GM19035 (cell line): ENCODE data around the gene KCP.
"Not testable (repeated sequence)": the region's sequence is repeated elsewhere in the genome, so short reads cannot be mapped to it uniquely, and the experiment has no call there.

ENCODE experiments used
- ATAC-seq: cut with Tn5 transposase; IDR thresholded peaks from one replicate; pipeline ENCODE4 v1.9.1; 2021; ENCODE audit not compliant: unreplicated experiment

The KCP gene

DNA sequence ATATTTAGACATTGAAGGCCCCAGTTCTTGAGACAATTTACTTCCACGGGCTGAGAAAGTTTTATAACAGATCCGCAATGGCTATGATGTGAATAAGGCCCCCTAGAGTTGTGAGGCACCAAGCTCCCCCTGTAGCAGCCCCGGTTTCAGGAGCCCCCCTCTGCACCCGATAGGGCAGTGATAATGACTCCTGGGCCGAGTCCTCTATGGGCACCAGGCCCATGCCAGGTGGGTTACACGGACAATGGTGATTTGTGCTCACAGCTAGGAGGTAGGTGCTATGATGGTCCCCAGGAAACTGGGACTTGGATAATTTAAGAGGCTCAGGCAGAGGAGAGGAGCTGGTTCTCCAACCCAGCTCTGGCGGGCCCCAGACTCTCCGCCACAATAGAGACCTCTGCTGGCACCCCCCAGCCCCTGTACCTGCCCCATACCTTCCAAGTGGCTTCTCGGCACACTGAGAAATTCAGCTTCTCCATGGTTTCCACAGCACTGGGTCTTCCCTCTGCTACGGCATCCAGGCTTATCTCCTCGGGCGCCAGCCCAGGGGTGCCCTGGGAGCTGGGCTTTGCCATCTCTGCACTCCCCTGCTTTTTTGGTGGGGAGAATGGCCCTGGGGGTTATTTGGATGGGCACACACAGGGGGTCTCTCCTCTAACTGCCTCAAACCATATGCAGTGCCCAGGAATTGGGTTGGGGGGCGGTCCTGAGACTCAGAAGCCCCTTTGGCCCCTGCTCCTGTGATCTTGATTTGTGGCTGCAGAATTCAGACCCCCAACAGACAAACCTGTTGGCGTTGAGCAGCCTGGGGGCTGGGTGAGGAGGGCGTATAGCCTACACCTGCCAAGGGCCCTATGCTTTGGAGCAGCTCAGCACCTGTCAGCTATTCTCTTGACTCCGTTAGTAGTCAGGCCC, 12.2 kb upstream of the KCP start:
- no peak for ATAC-seq

DNA sequence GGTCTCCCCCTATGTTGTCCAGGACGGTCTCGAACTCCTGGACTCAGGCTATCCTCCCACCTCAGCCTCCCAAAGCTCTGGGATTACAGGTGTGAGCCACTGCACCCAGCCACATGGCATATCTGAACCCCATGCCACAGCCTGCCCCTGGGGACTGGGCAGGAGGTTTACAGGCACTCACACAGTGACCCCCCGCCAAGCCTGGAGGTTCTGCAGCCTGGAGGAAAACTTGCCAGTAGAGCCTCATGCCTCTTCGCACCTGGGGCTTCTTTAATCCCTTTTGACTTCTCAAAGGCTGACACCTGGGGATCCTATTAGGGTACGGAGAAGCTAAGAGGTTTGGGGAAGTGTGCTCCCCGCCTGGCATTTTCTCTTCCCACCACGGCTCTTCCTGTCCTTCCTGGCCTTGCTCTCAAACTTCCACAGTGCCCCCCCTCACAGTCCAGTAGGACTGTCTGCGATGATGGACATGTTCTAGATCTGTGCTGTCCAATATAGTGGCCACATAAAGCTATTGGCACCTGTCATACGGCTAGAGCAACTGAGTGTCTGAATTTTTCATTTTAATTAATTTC, 11.4 kb upstream of the KCP start:
- ATAC-seq, result no peak

DNA sequence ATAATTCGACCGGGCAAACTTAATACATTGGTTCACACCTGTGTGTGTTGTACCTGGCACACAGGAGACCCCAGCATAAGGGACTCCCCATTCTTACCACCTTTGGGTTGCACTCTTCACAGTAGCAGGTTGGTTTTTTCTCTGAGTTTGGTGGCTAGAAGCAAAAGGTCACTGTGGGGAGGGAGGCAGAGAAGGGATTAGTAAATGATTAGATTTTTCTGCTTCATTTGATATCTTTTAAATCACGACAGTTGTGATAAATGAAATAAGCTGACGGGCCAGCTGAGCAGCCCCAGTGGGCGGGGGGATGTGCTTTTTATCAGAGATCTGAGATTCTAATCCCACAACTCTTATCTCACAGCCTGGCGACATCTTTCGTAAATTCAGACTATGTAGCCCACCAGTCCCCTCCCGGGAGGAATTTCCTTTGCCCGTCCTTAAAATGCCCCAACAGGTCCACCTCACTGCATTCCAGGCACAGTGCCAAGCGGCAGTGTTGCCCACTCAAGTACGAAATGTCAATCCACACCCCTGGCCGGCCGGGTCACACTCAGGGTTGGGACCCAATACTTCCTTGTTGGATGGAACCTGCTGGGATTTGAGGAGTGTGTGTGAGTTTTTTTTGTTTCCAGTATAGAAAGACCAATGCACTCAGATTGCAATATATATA, 10.5 kb upstream of the KCP start:
- no peak for ATAC-seq

DNA sequence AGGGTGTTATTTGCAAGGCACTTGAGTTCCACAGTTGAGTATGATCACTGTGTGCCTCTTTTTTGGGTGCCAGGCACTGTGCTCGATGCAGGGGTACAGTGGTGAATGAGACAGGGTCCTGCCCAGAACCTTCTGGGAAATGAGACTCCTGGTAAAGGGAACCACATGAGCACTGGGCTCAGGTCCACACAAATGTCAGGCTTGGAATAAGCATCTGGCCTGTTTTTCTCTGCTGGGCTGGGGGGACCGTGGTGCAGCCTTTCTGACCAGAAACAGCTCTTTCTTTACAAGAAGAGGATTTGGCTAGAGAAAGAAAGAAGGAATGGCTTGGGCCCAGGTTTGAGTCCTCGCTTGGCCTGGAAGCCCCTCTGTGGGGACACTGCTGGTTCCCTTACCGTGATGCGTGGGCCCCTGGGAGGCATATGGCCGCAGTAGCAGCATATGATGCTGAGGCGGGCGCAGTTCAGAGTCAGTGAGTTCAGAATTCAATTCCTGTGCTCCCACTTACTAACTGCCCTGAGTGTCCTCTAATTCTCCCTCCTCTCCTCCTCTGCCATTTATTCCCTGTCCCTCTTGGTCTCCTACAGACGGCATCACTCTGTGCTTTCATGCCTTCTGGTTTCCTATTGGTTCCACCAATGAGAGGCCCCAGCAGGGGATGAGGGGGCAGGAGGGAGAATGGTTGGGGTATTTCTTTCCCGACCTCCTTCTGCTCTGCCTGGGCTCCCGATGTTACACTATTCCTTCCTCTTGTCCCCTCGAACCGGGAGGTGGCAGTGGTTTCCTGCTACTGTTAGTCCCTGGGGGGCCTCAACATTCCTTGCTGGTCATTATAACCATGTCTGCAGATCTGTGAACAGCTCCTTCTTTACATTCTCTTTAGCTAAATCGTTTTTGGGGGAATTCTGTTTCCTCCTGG, 9.6 kb upstream of the KCP start:
- ATAC-seq, result no peak

DNA sequence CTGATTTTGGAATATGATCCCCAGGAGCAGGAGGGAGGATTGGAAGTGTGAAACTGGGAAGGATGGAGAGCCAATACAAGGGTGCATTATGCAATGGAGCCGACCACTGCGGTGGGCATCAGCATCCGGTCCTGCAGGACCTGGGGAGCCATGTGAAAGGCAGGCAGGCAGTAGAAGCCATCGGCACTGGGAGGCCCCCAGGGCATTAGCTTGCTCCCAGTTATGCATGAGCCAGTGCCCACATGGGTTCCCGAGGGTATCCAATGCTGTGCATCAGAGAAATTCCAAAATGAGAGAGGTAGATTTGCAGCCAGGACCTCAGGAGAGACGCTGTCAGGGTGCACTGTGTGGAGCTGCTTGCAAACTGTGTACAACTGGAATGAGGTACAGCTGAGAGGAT, 8.7 kb upstream of the KCP start:
- ATAC-seq, result no peak

DNA sequence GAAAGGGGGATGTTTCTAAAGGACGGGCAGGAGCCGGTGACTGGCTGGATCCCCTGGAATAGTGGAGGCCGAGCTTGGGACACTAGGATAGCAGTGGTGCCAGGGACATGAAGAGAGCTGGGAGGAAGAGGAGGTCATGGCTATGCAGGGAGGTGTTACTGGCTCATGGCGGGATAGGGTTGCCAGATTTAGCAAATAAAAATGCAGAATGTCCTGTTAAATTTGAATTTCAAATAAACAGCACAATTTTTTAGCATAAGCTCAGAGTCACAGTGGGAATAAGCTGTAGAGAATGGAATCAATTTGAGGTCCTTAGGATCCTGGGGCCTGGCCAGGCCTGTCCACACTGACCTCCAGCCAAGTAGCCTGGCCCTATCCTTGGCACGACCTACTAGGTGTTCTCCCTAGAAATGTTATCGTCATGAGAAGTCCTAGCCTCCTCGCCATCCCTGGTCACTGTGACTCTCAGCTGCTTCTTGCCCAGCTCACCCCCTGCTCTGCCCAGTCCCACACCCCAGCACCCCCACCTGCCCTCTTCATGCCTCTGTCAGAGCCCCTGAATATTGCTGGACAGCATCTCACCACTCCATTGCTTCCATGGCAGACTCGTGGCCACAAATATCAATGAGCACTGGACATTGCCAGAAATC, 7.6 kb upstream of the KCP start:
- no peak for ATAC-seq

DNA sequence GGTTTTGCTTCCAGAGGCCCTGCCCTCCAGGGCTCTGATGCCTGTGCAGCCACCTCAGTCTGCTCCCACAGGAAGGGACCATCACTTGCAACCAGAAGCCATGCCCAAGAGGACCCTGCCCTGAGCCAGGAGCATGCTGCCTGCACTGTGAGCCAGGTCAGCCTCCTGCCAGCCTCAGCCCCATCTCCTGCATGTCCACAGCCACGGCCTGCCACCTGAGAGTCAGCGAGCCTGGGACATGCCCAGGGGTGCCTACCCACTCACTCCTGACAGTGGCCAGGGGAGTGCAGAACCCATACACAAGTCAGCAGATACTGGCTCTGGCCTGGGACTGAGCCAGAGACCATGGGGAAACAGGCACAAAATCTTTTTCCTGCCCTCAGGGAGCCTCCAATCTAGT, 6.6 kb upstream of the KCP start:
- no peak for ATAC-seq

DNA sequence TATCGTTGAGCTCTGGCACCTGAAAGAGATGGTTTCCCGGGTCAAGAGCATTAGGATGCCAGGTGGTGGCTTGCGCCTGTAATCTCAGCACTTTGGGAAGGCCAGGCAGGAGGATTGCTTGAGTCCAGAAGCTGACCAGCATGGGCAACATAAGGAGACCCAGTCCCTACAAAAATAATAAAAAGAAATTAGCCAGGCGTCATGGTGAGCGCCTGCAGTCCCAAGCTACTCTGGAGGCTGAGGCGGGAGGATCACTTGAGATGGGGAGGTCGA, 6.1 kb upstream of the KCP start:
- no peak for ATAC-seq

DNA sequence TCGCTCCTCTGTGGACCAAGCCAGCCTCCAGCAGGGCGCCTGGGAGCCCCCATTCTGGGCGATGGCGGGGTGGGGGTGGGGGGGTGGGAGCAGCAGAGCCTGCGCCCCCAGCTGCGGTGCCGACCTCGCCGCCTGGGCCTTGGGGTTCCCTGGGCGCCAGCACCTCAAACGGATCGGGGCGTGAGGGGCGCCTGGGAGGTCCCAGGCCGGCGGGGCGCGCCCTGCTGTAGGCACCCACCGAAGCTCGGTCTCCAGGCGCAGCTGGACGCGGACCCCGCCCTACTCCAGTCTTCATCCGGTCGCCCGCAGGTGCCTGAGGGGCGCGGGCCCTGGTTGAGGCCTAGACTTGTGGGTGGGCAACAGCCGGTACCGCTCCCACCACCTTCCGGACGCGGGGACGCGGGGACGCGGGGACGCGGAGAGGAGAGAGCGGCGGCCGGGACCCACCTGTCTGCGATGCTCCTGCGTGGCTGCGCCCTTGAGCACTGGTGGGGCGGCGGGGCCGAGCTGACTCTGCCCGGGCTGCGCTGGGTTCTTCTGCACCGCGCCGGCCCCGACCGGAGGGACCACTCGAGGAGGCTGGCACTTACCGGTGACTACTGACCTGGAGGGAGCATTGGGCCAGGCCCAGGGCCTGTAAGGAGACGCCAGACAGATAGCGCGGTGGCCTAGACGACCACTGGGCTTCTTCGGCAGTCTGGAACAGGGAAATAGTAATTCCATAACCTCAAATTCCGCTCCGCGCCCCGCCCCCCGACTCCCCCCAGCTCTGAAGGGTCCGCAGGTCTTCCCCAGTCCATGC, 5.5 kb upstream of the KCP start:
- no peak for ATAC-seq

DNA sequence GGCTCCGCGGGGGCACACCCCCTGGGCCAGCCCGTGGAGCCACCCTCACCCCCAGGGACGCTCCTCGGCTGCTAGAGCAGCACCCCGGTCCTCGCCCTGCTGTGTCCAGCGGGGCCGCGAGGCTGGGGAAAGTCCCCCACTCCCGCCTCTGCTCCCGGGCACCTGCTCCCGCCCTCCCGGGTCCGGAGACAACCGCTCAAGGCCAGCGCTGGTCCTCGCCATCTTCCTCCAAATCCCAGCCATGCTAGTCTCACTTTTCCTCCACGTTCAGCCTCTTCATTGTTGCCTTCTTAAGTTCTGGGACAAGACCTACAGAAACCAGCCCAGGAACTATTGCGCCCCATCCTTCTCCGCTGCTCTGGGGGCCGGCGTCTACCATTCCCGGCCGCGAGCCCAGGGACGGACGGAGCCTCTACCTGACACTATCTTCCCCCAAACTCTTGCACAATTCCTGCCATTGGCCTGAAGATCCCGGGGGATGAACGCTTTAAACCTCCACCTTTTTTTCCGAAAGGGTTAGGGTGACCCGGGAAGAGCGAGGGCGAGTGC, 4.8 kb upstream of the KCP start:
- ATAC-seq, result no peak

DNA sequence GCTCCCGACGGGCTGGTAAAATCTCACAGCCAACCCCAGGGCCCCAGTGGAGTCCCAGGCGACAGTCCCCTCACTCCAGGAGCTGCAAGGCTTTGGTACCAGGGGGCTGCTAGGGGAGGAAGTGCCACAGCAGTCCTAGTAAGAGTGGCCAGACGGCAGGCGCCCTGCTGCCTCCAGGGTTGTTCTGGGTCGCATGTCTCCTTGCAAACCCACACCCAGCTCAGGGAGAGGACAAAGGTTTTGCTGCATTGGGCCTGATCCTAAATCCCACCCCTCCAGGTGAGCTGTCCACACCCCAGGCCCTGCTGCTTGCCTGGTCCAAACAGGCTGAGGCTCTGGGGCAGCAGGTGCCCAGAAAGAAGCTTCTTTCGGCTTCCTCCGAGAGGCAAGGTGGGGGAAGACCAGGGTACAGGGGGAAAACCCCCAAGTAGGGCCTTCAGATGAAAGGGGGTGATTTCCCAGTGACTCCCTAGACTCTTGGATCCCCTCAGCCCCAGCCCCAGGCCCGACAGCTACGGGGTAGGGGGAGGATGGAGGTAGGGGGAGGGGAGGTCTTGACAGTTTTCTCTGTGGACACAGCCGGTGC, 4.2 kb upstream of the KCP start:
- ATAC-seq, result no peak

DNA sequence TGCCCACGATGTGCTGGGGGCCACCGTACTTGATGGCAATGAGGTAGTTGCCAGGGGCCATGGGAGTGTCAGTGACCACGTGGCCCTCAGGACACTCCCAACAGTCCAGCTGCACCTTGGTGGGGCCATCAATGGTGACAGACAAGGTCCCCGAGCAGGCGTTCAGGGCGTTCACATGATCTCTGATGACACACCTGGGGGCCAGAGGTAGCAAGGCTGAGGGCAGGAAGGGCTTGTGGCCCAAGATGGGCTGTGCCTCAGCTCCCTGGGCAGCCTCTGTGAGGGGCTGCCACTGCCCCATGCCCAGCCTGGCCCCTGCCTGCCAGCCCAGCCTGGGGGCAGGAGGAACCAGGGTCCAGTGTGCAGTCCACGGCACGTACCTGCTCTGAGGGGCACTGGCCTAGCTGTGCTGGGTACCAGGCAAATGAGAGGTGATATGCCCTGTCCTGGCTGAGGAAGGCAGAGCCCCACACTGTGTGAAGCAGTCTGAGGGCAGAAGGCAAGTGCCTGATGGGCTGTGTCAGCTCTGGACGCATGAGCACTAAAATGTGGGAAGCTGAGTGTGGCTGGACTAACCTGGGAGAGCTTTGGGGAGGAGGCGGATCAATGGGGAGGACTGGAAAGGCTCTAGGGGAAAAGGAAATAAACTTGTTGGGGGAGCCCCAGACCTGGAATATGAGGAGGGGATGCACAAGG, 3.5 kb upstream of the KCP start:
- ATAC-seq, result no peak

DNA sequence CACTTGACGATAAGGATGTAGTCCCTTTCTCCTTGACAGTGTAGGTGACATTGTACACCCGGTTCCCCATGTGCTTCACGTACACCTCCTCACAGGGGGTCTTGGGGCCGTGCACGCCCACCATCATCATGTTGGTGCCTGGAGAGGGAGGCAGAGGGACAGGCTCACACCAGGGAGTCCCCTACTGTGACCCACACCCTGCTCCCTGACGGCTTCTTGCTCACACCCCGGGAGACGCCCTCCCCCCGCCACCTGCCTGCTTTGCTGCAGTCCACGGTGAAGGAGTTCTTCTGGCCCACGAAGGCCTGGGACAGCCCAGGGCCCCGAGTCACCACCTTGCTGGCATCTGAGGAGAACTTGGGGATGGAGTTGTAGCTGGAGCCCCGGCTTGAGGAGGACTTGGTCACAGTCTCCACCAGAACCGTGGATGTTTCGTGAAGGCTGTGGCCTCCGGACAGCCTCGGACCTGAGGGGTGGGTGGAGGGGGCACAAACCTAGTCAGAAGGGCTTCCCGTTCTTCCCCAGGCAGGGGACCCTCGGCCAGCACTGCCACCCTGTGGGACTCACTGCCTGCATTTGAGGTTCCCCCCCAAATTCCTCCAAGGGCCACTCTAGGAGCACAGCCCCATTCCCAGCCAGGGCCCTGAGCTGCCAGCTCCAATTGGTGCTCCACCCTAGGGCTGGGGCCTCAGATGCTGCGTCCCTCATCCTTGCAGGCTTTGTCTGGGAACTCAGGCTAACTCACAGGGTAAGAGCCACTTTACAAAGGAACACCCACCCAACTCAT, 2.4 kb upstream of the KCP start:
- not testable (repeated sequence) for ATAC-seq

DNA sequence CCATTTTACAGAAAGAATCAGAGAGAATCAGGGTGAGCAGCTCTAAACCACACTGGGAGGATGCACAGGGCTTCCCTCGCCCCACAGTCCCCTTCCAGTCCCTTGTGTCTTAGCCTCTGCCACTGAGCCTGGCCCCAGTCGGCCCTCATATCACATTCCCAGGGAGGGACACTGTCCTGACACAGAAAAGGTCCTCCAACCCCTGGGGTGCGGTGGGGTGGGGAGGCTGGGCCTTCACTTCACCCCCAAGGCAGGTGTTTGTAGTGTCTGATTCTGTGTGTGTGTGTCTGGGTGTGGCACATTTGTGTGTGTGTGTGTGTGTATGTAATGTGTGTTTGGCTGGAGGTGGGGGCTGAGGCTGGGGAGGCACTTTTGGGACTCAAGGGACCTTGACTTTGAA, 1.8 kb upstream of the KCP start:
- no peak for ATAC-seq

DNA sequence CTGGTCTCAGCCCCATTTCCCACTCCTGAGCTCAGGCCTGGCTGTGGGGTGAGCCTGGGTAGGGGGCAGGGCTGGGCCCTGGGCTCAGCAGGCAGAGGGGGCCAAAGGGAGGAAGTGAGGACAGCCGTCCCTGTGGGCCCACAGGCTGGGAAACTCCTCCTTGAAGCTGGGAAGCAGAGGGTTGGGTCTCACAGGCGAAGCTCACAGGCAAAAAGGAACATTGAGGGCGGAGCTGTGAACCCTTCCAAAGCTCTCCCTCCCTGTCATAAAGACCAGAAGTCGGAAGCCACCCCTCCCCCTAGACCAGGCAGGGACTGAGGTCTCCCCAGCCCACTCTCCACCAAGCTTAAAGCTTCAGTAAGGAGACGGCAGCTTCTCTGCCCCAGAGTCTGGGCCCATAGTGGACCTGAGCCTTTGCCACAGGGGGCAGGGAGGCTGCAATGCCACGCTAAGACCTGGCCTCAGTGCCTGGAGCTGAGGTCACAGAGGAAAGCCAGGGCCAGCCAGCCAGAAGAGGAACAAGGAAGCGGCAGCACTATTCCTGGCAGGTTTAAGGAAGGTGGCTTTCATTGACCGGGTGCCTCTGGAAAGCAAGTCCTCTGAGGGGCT, 1.0 kb upstream of the KCP start:
- no peak for ATAC-seq

DNA sequence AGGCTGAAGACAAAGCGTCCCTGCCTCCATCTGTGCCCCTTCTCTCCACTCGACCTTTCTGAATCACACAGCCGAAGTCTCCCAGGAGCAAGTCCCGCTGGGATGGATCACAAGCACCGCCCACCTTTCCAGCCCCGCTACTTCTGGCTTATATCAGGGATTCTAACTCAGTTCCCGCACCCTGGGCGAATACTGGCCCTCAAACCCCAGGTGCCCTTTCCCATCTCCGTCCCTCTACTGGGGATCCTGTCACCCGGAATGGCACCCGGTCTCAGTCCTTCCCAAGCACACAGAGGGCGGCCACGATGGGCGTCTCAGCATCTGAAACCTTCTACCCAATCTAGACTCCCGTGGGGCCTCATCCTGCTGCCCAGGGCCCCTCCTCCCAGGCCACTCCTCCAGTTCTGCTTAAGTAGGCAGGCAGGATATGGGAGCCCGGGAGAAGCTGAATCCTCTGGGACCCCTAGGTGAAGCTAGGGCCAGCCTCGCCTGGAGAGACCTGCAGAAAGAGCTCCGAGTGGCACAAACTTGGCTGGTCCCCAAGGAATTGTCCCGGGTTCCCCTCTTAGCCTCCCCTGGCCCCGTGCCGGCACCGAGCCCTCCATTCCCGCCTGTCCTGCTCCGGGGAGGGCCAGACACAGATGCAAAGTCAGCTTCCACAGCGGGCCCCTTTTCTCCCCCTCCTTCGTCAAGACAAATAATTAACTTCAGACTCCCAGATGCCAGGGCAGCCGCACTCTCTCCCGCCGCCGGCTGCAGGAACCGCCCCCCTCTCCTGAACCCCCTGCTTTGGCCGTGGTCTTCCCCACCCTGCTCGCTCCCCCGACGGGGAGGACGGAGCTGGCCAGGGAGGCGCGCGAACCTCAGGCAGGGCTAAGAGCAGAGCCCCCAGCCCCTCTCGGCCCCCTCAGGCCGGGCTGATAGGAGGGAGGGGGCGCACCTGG, 612 bp downstream of the KCP start:
- ATAC-seq, result no peak
